A549 (cell line): Measurements from ENCODE around the gene CNTN3.

Experiments used
- CTCF ChIP-seq: fragments of >200 bp; sonication (Bioruptor Twin); formaldehyde crosslinking; IDR thresholded peaks from 3 replicates; pipeline ENCODE4 v1.5.1; 2016
- FOSL2 ChIP-seq, 2 experiments: fragments of 450-650 bp in 1 of 2; fragments of >200 bp in 1 of 2; sonication (Bioruptor Twin) in 1 of 2; formaldehyde crosslinking; IDR thresholded peaks; 2 replicates each; pipeline versions ENCODE4 v1.5.0 to v1.6.1; 2016 to 2020; ENCODE audit warnings: mild to moderate bottlenecking in 1 of 2, moderate library complexity in 1 of 2
- MAX ChIP-seq: IDR thresholded peaks from 2 replicates; pipeline ENCODE4 v1.6.1; 2012
- RCOR1 ChIP-seq: fragments of 150-350 bp; IDR thresholded peaks from 2 replicates; pipeline ENCODE4 v1.6.1; 2014; ENCODE audit warnings: antibody characterized with exemption, low read length, low read depth
- REST ChIP-seq: fragments of 200-600 bp; sonication (generic); IDR thresholded peaks from 2 replicates; pipeline ENCODE4 v1.6.1; 2016; ENCODE audit warnings: antibody characterized with exemption, mild to moderate bottlenecking, moderate library complexity

- no peak for TF ChIP-seq CTCF
- TF ChIP-seq REST = no peak
- TF ChIP-seq MAX = no peak
- no peak for TF ChIP-seq RCOR1
- no peak for TF ChIP-seq FOSL2 (IDR thresholded peaks at IDR 0.05)
- no peak for TF ChIP-seq FOSL2 (CRISPR knock-in tag; IDR thresholded peaks at IDR 0.05)
Measured at GRCh38 chr3:74607803-74608202, 6.7 kb downstream of the CNTN3 start.
